ENCODE data around the gene KIF3A.

GRCh38 chr5:132665574-132666080 lies 71.7 kb downstream of the KIF3A start:
- TF ChIP-seq EZH2 (IDR thresholded peaks at IDR 0.05), result no peak
- no peak for TF ChIP-seq POLR2AphosphoS5 (IDR thresholded peaks at IDR 0.05; ENCODE audit: borderline replicate concordance, low read depth, low read length)
